ENCODE data around the gene SHC1. TPM values are rescaled to one million over a fixed set of nuclear protein-coding genes. Genes with fewer than 3 reads are reported as not detected.
A peak's percentile ranks its signal among the peaks of the same experiment; 100 is the strongest.

The SHC1 gene
- polyA plus RNA-seq, 1 experiment: 371 TPM

GRCh38 chr1:154999571-155000410 is 29.2 kb upstream of the SHC1 start:
- peak overlapping the region; percentile 76 for H3K4me3 ChIP-seq (ENCODE audit: low read depth, low read length)
- H3K27ac ChIP-seq (ENCODE audit: low read depth, low read length): peak overlapping the region; percentile 39
- CTCF ChIA-PET: interaction anchor here (0.5 to 2.5 kb wide), 20 partner anchors 8 to 440 kb away, joined by 3 to 20 read pairs (median 5); partner anchors contain the start of genes FLAD1, PBXIP1, PYGO2 and SHC1
- DNase-seq (ENCODE audit: low read depth, low spot score): no peak
- no peaks in the 10 kb centered on the region; the same call in 1 of the 2 replicates for H3K9me3 ChIP-seq (ENCODE audit: control insufficient read depth, insufficient read depth, low read length)
- no peak for TF ChIP-seq CTCF (IDR thresholded peaks at IDR 0.05; ENCODE audit: low read depth, low read length)
- no peaks in the 10 kb centered on the region for H3K27me3 ChIP-seq (ENCODE audit: control insufficient read depth, insufficient read depth, low read length)
- POLR2A ChIA-PET: interaction anchor here (2.0 to 2.7 kb wide), 2 partner anchors 29 to 39 kb away, joined by 4 to 15 read pairs; partner anchors contain the start of gene SHC1

GRCh38 chr1:154998818-154999570 is 28.4 kb upstream of the SHC1 start:
- no peak for DNase-seq (ENCODE audit: low read depth, low spot score)
- peak overlapping the region; percentile 43 for H3K4me3 ChIP-seq (ENCODE audit: low read depth, low read length)
- H3K27me3 ChIP-seq (ENCODE audit: control insufficient read depth, insufficient read depth, low read length): no peaks in the 10 kb centered on the region
- no peak overlapping the region for H3K27ac ChIP-seq (ENCODE audit: low read depth, low read length)
- CTCF ChIA-PET: interaction anchor here (0.5 to 2.5 kb wide), 22 partner anchors 11 to 1485 kb away, joined by 3 to 20 read pairs (median 5); partner anchors contain the start of genes FLAD1, PBXIP1, PYGO2 and SHC1
- POLR2A ChIA-PET: interaction anchor here (2.0 to 2.7 kb wide), 2 partner anchors 28 to 38 kb away, joined by 4 to 15 read pairs; partner anchors contain the start of gene SHC1
- H3K9me3 ChIP-seq (ENCODE audit: control insufficient read depth, insufficient read depth, low read length): no peaks in the 10 kb centered on the region; the same call in 1 of the 2 replicates
- TF ChIP-seq CTCF (IDR thresholded peaks at IDR 0.05; ENCODE audit: low read depth, low read length): peak; percentile 93

GRCh38 chr1:154998201-154998780 is 27.7 kb upstream of the SHC1 start:
- CTCF ChIA-PET: interaction anchor here (0.6 to 2.5 kb wide), 18 partner anchors 10 to 1485 kb away, joined by 3 to 20 read pairs (median 6); partner anchors contain the start of genes FLAD1, PBXIP1, PYGO2 and SHC1
- H3K27ac ChIP-seq (ENCODE audit: low read depth, low read length): no peak overlapping the region
- POLR2A ChIA-PET: interaction anchor here (2.7 kb wide), 1 partner anchor 27 kb away, joined by 15 read pairs; the partner anchor contains the start of gene SHC1

More at GRCh38 chr1:154998201-154998780, 27.7 kb upstream of the SHC1 start:
- no peaks in the 10 kb centered on the region; the same call in 1 of the 2 replicates for H3K9me3 ChIP-seq (ENCODE audit: control insufficient read depth, insufficient read depth, low read length)
- H3K4me3 ChIP-seq (ENCODE audit: low read depth, low read length): no peak overlapping the region
- no peak for TF ChIP-seq CTCF (IDR thresholded peaks at IDR 0.05; ENCODE audit: low read depth, low read length)
- no peak for DNase-seq (ENCODE audit: low read depth, low spot score)
- no peaks in the 10 kb centered on the region for H3K27me3 ChIP-seq (ENCODE audit: control insufficient read depth, insufficient read depth, low read length)
